Ishikawa (cell line): Measurements from ENCODE around the gene TRIO.

Source experiments
- CREB1 ChIP-seq: IDR thresholded peaks from 2 replicates; pipeline ENCODE4 v1.6.1; 2012; ENCODE audit warnings: low read depth
- EP300 ChIP-seq: IDR thresholded peaks from 2 replicates; pipeline ENCODE4 v1.6.1; 2012; ENCODE audit warnings: borderline replicate concordance
- TF ChIP-seq, protein P1 (sequence below): IDR thresholded peaks from 2 replicates; pipeline ENCODE4 v1.6.1; 2012

DNA sequence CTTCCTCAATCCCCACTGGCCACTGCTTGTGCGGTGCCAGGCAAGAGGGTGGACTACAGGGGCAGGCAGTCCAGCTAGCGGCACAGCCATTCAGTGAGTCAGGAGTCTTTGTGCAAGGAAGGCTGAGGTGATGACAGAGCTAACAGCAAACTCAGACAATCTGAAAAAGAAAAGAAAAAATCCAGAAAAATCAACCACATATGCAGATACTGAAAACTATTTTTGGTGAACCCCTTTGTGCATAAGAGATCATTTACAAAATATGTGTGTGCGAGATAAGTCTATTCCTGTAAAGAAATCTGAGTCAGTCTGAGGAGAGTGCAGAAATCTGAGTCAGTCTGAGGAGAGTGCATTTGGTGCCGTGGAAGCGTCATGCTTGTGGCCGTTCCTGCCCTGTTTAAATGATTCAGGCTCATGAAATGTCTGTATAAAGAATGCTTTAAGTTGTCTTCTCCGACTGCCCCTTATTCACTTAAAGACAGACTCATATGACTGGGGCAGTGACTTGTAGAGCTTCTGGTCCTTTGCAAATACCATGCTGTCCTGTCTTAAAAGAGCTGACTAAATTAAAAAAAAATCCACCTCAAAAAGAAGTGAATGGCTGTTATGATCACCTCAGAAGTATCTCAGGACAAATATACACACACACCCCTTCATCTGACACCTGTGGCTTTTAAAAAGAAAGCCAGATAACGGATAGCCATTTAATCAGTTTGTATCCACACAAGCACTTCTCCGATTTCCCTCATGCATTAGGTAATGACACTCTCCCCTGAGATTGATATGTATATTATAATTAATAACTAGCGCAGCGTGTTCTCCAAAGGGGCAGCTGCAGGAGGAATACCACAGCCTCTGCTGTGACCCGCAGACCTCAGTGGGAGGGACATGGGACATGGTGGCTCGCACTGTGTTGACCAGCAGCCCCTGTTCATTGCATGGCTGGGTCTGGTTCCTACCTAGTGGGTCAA lies 47.3 kb downstream of the TRIO start:
- no peak for TF ChIP-seq EP300
- TF ChIP-seq, protein P1, sequence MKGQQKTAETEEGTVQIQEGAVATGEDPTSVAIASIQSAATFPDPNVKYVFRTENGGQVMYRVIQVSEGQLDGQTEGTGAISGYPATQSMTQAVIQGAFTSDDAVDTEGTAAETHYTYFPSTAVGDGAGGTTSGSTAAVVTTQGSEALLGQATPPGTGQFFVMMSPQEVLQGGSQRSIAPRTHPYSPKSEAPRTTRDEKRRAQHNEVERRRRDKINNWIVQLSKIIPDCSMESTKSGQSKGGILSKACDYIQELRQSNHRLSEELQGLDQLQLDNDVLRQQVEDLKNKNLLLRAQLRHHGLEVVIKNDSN: no peak
- TF ChIP-seq CREB1: no peak
